ENCODE results near the gene IL6ST. TPM values are rescaled to one million over a fixed set of nuclear protein-coding genes. Genes with fewer than 3 reads are reported as not detected.

Gene IL6ST
- total RNA-seq, 4 donors from 2014 or later, result 384 to 561 (median 517) TPM

DNA sequence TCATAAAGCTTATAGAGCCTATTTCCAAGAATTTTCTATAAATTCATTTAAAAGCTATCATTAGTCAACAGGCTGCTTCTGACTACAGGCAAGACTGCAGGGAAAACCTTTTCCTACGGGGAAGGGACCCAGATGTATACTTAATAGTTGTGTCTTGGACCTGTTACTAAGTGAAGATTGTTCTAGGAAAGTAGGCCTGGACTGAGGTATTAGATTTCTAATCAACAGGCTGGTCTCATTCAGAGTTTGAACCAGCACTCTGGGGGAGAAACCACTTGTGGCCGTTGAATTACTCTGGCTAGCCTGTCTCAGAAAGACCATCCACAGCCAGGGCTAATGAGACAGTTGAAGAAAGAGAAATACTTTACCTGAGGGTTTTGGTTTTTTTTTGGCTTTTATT lies 60.0 kb downstream of the IL6ST start:
- WGBS, result 67% methylated on average over 2 of the region's 2 CpGs
- no peak for TF ChIP-seq POLR2A (IDR thresholded peaks at IDR 0.05; ENCODE audit: low read depth)
- TF ChIP-seq EP300 (IDR thresholded peaks at IDR 0.05), result no peak
- TF ChIP-seq, protein P1, sequence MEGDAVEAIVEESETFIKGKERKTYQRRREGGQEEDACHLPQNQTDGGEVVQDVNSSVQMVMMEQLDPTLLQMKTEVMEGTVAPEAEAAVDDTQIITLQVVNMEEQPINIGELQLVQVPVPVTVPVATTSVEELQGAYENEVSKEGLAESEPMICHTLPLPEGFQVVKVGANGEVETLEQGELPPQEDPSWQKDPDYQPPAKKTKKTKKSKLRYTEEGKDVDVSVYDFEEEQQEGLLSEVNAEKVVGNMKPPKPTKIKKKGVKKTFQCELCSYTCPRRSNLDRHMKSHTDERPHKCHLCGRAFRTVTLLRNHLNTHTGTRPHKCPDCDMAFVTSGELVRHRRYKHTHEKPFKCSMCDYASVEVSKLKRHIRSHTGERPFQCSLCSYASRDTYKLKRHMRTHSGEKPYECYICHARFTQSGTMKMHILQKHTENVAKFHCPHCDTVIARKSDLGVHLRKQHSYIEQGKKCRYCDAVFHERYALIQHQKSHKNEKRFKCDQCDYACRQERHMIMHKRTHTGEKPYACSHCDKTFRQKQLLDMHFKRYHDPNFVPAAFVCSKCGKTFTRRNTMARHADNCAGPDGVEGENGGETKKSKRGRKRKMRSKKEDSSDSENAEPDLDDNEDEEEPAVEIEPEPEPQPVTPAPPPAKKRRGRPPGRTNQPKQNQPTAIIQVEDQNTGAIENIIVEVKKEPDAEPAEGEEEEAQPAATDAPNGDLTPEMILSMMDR (IDR thresholded peaks at IDR 0.05), result no peak
- no peak for TF ChIP-seq POLR2AphosphoS5 (IDR thresholded peaks at IDR 0.05)
- no peaks in the 10 kb centered on the region for H3K27me3 ChIP-seq
- no peaks in the 10 kb centered on the region for H3K9me3 ChIP-seq
- no peak overlapping the region for H3K27ac ChIP-seq (replicated peaks in 1 of 4)
- peaks cover 8 to 47% (median 23%) of the 10 kb centered on the region in 4 donors for H3K36me3 ChIP-seq
- peaks cover 0 to 10% (median 5%) of the 10 kb centered on the region in 4 donors for H3K4me1 ChIP-seq
- H3K4me3 ChIP-seq, result no peak overlapping the region
- intact Hi-C loops (cut with DNase I), result loop anchor here (5.0 to 10.0 kb wide), 2 partner anchors 50 to 268 kb away; no protein-coding TSS in a partner anchor
- no peak for DNase-seq (ENCODE audit: extremely low spot score)

DNA sequence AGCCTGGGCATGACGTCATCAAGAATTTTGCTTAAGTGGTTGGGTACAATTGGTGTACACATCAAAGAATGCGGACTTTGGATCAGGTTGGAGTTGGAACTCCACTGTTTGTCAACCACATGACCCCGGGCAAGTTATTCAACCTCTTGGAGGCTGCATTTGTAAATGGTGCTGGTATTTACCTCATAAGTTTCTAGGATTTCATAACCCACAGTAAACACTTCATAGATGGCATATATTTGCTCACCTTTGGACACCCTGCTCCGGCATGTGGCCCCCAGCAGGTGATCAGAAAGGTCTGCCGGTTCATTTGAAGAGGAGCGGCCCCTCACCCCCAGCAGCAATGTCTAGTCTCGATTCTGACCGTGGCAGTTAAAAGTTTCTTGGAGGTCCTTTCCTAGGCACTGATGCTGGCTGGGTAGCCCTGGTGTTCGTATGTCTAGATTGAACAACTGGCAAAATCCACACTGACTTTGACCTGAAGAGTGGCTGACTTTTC lies 60.6 kb downstream of the IL6ST start:
- no peaks in the 10 kb centered on the region for H3K9me3 ChIP-seq
- WGBS, result 89% methylated on average over 9 of the region's 9 CpGs

DNA sequence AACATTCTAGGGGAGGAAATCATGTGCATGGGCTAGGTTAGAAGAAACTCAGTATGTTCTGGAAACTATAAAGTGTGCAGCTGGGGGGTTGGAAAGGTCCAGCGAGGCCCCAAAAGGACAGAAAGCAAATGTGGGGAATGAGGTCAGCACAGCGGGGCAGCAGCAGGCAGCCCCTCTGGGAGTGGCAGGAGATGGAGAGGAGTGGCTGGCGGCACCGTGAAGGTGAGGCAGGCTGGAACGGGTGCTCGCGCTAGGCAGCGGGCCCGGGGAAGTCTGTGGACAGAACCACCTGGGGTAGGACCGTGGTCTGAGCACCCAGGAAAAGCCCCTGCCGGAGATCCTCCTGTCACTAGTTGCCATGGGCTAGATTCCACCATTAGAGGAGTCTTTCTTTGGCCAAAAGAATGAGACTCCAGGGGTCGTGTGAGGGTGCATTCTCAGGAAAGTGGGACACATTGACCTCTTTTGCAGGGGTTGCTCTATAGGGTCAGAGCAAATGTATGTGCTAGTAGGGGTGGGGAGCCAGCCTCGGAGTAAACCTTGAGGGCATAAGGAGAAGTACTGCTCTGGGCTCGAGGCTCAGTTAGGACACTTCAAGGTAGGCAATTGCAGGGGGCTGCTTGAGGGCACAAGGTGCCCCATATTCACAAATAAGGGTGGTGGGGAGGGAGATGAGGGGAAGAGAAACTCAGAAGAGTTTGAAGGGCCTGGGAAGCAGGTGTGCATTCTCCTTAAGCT lies 61.2 kb downstream of the IL6ST start:
- H3K36me3 ChIP-seq, result peaks cover 3 to 36% (median 12%) of the 10 kb centered on the region in 4 donors
- 84% methylated on average over 14 of the region's 14 CpGs for WGBS
- H3K4me1 ChIP-seq, result peaks cover 0 to 10% (median 5%) of the 10 kb centered on the region in 4 donors
- no peak overlapping the region for H3K4me3 ChIP-seq
- DNase-seq (ENCODE audit: extremely low spot score), result no peak
- no peaks in the 10 kb centered on the region for H3K9me3 ChIP-seq
- no peak overlapping the region for H3K27ac ChIP-seq (replicated peaks in 1 of 4)
- intact Hi-C loops (cut with DNase I), result loop anchor here (5.0 to 10.0 kb wide), 2 partner anchors 51 to 269 kb away; no protein-coding TSS in a partner anchor
- no peaks in the 10 kb centered on the region for H3K27me3 ChIP-seq
- no peak for TF ChIP-seq POLR2A (IDR thresholded peaks at IDR 0.05; ENCODE audit: low read depth)
- no peak for TF ChIP-seq EP300 (IDR thresholded peaks at IDR 0.05)
- TF ChIP-seq, protein P1 (IDR thresholded peaks at IDR 0.05), result no peak
- TF ChIP-seq POLR2AphosphoS5 (IDR thresholded peaks at IDR 0.05), result no peak

More for the DNA sequence above, 60.6 kb downstream of the IL6ST start:
- TF ChIP-seq POLR2A (IDR thresholded peaks at IDR 0.05; ENCODE audit: low read depth), result no peak
- TF ChIP-seq POLR2AphosphoS5 (IDR thresholded peaks at IDR 0.05), result no peak
- TF ChIP-seq, protein P1 (IDR thresholded peaks at IDR 0.05), result no peak
- no peak for TF ChIP-seq EP300 (IDR thresholded peaks at IDR 0.05)
- Histone ChIP-seq H3K27me3 (no peaks in the 10 kb centered on the region), H3K4me3 (no peak overlapping the region), H3K36me3 (peaks cover 4 to 42% (median 17%) of the 10 kb centered on the region in 4 donors), H3K27ac (replicated peaks in 1 of 4) (no peak overlapping the region), H3K4me1 (peaks cover 0 to 10% (median 5%) of the 10 kb centered on the region in 4 donors)
- intact Hi-C loops (cut with DNase I), result loop anchor here (5.0 to 10.0 kb wide), 2 partner anchors 51 to 268 kb away; no protein-coding TSS in a partner anchor
- no peak for DNase-seq (ENCODE audit: extremely low spot score)

DNA sequence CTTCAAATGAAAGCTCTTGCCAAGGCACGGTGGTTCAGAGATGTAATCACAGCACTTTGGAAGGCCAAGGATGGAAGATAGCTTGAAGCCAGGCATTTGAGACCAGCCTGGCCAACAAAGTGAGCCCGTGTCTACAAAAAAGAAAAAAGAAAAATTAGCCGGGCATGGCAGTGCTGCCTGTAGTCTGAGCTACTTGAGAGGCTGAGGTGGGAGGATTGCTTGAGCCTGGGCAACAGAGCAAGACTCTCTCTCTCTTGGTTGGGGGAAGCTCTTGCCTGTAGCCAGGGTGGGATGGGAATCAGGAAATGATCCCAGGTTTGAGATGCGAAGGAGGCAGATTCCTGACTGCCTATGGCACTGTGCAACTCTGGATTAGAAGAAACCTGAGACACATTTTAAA lies 62.1 kb downstream of the IL6ST start:
- WGBS, result 88% methylated on average over 4 of the region's 4 CpGs
- Histone ChIP-seq H3K27me3 (no peaks in the 10 kb centered on the region), H3K9me3 (no peaks in the 10 kb centered on the region), H3K27ac (replicated peaks in 1 of 4) (no peak overlapping the region), H3K4me3 (no peak overlapping the region), H3K36me3 (peaks cover 0 to 29% (median 6%) of the 10 kb centered on the region in 4 donors), H3K4me1 (peaks cover 0 to 10% (median 5%) of the 10 kb centered on the region in 4 donors)
- intact Hi-C loops (cut with DNase I), result loop anchor here (5.0 to 10.0 kb wide), 2 partner anchors 52 to 270 kb away; no protein-coding TSS in a partner anchor
- DNase-seq (ENCODE audit: extremely low spot score), result no peak
- TF ChIP-seq POLR2AphosphoS5 (IDR thresholded peaks at IDR 0.05) (no peak), EP300 (IDR thresholded peaks at IDR 0.05) (no peak), POLR2A (IDR thresholded peaks at IDR 0.05; ENCODE audit: low read depth) (no peak)
- TF ChIP-seq, protein P1 (IDR thresholded peaks at IDR 0.05), result no peak
